ENCODE results near the gene PGC.

PGC gene

GRCh38 chr6:41732149-41732548 is 15.0 kb downstream of the PGC start:
- DNase-seq: no peak

GRCh38 chr6:41731561-41732086 is 15.6 kb downstream of the PGC start:
- DNase-seq: peak in 1 of 56 donors; percentile 23

- DNase-seq: peak in 4 of 56 donors; percentile 8 to 24 (median 23)
Observed at GRCh38 chr6:41730531-41731436, 16.4 kb downstream of the PGC start.

- no peak for DNase-seq
Observed at GRCh38 chr6:41729624-41730023, 17.6 kb downstream of the PGC start.

- no peak for DNase-seq
Observed at GRCh38 chr6:41728954-41729353, 18.2 kb downstream of the PGC start.

GRCh38 chr6:41728073-41728936 is 18.9 kb downstream of the PGC start:
- peak in 33 of 56 donors; percentile 18 to 76 (median 51) for DNase-seq

GRCh38 chr6:41727705-41728072 is 19.5 kb downstream of the PGC start:
- peak in 1 of 56 donors; percentile 45 for DNase-seq

GRCh38 chr6:41726876-41727275 is 20.3 kb downstream of the PGC start:
- no peak for DNase-seq

- DNase-seq: no peak
Observed at GRCh38 chr6:41724586-41725501, 22.4 kb downstream of the PGC start.

GRCh38 chr6:41724228-41724580 is 23.0 kb downstream of the PGC start:
- DNase-seq: peak in 1 of 56 donors; percentile 7

- peak in 29 of 56 donors; percentile 12 to 67 (median 38) for DNase-seq
Observed at GRCh38 chr6:41723530-41724227, 23.5 kb downstream of the PGC start.

- DNase-seq: no peak
Observed at GRCh38 chr6:41722969-41723529, 24.1 kb downstream of the PGC start.

- no peak for DNase-seq
Observed at GRCh38 chr6:41721414-41721813, 25.8 kb downstream of the PGC start.

GRCh38 chr6:41720783-41721182 is 26.4 kb downstream of the PGC start:
- no peak for DNase-seq

GRCh38 chr6:41720262-41720620 is 27.0 kb downstream of the PGC start:
- no peak for DNase-seq

GRCh38 chr6:41719436-41720261 is 27.5 kb downstream of the PGC start:
- DNase-seq: no peak

- DNase-seq: no peak
Observed at GRCh38 chr6:41718828-41719227, 28.4 kb downstream of the PGC start.

GRCh38 chr6:41717392-41717736 is 29.8 kb downstream of the PGC start:
- no peak for DNase-seq
